Tibial artery (tissue), 4 donors: ENCODE data around the gene SUCO.

ENCODE experiments used
- DNase-seq, 2 donors: peaks; one replicate each; pipeline ENCODE4 v3.0.0-alpha.2; 2019
- H3K27ac ChIP-seq, 2 donors: fragments of 200-600 bp; sonication (generic) in 1 of 2; 1 replicate in 1 of 2; 2 replicates in 1 of 2; pipeline ENCODE4 v1.5.1; 2018 to 2019; ENCODE audit warnings: mild to moderate bottlenecking in 1 of 2
- H3K27me3 ChIP-seq, 2 donors: fragments of 200-600 bp; sonication (generic) in 1 of 2; one replicate each; pipeline versions ENCODE4 v1.5.1 to v1.6.0; 2016 to 2019
- H3K36me3 ChIP-seq, 3 donors: fragments of 200-600 bp; sonication (generic) in 2 of 3; one replicate each; pipeline ENCODE4 v1.5.1; 2016 to 2019; ENCODE audit warnings: mild to moderate bottlenecking in 2 of 3
- H3K4me1 ChIP-seq, 4 donors: fragments of 200-600 bp; sonication (generic) in 2 of 4; 1 replicate in 3 of 4; 2 replicates in 1 of 4; pipeline ENCODE4 v1.5.1; 2016 to 2019
- H3K4me3 ChIP-seq, 2 donors: fragments of 200-600 bp; sonication (generic) in 1 of 2; 1 replicate in 1 of 2; 2 replicates in 1 of 2; pipeline ENCODE4 v1.5.1; 2018 to 2019; ENCODE audit warnings: mild to moderate bottlenecking in 2 of 2
- H3K9me3 ChIP-seq, 3 donors: fragments of 200-600 bp; sonication (generic) in 1 of 3; one replicate each; pipeline ENCODE4 v1.5.1; 2016 to 2019
- CTCF ChIP-seq, 2 experiments: fragments of 200-600 bp in 1 of 2; fragments of 450-650 bp in 1 of 2; IDR thresholded peaks; one replicate each; pipeline ENCODE4 v1.5.1; 2017 to 2019; ENCODE audit warnings: antibody characterized with exemption in 2 of 2, mild to moderate bottlenecking in 1 of 2, moderate library complexity in 1 of 2
- intact Hi-C: fragments of 100-400 bp; cut with DNase I; formaldehyde crosslinking; loops from one replicate; pipeline ENCODE4 v1.15.0; 2023; ENCODE audit warnings: low total_unique reads

The SUCO gene

GRCh38 chr1:172608098-172608601 lies 75.2 kb downstream of the SUCO start:
- H3K9me3 ChIP-seq = no peaks in the 10 kb centered on the region
- TF ChIP-seq CTCF (IDR thresholded peaks at IDR 0.05) = no peak
- H3K27me3 ChIP-seq = no peaks in the 10 kb centered on the region
- intact Hi-C loops = no loop called here
- peaks cover 0 to 3% (median 0%) of the 10 kb centered on the region in 4 donors for H3K4me1 ChIP-seq
- no peak overlapping the region for H3K27ac ChIP-seq
- H3K4me3 ChIP-seq = no peak overlapping the region
- H3K36me3 ChIP-seq = peaks cover 11 to 38% (median 34%) of the 10 kb centered on the region in 3 donors
- no peak for DNase-seq

GRCh38 chr1:172609528-172609927 lies 76.6 kb downstream of the SUCO start:
- TF ChIP-seq CTCF (IDR thresholded peaks at IDR 0.05) = no peak
- intact Hi-C loops = no loop called here

GRCh38 chr1:172612478-172612877 lies 79.5 kb downstream of the SUCO start:
- Histone ChIP-seq H3K4me1 (peaks cover 0 to under 1% (median 0%) of the 10 kb centered on the region in 4 donors), H3K27me3 (no peaks in the 10 kb centered on the region), H3K4me3 (no peak overlapping the region), H3K27ac (no peak overlapping the region), H3K36me3 (peaks cover 11 to 27% (median 16%) of the 10 kb centered on the region in 3 donors), H3K9me3 (no peaks in the 10 kb centered on the region)
- no peak for DNase-seq
- no peak for TF ChIP-seq CTCF (IDR thresholded peaks at IDR 0.05)
- intact Hi-C loops = no loop called here

More at GRCh38 chr1:172609528-172609927, 76.6 kb downstream of the SUCO start:
- Histone ChIP-seq H3K27me3 (no peaks in the 10 kb centered on the region), H3K36me3 (peaks cover 11 to 30% (median 27%) of the 10 kb centered on the region in 3 donors), H3K9me3 (no peaks in the 10 kb centered on the region), H3K4me1 (peaks cover 0 to 3% (median 0%) of the 10 kb centered on the region in 4 donors), H3K27ac (no peak overlapping the region), H3K4me3 (no peak overlapping the region)
- no peak for DNase-seq

GRCh38 chr1:172613294-172613693 lies 80.3 kb downstream of the SUCO start:
- H3K9me3 ChIP-seq = peaks cover 0 to 2% (median 0%) of the 10 kb centered on the region in 3 donors
- no peak for DNase-seq

GRCh38 chr1:172616195-172616594 lies 83.2 kb downstream of the SUCO start:
- Histone ChIP-seq H3K27ac (no peak overlapping the region), H3K9me3 (peaks cover 0 to 19% (median 14%) of the 10 kb centered on the region in 3 donors), H3K4me3 (no peak overlapping the region), H3K4me1 (no peaks in the 10 kb centered on the region), H3K36me3 (peaks cover 0 to 8% (median 0%) of the 10 kb centered on the region in 3 donors), H3K27me3 (no peaks in the 10 kb centered on the region)
- intact Hi-C loops = no loop called here
- no peak for TF ChIP-seq CTCF (IDR thresholded peaks at IDR 0.05)
- DNase-seq = no peak

More at GRCh38 chr1:172613294-172613693, 80.3 kb downstream of the SUCO start:
- intact Hi-C loops = no loop called here
- Histone ChIP-seq H3K27me3 (no peaks in the 10 kb centered on the region), H3K36me3 (peaks cover 11 to 27% (median 16%) of the 10 kb centered on the region in 3 donors), H3K27ac (no peak overlapping the region), H3K4me1 (no peaks in the 10 kb centered on the region), H3K4me3 (no peak overlapping the region)
- TF ChIP-seq CTCF (IDR thresholded peaks at IDR 0.05) = no peak
